Fibroblast of skin of scalp (primary cell): ENCODE measurements around the gene PDE6A.

ENCODE experiments used
- DNase-seq: peaks from one replicate; pipeline ENCODE4 v3.0.0-alpha.2; 2013

Gene PDE6A

GRCh38 chr5:149924486-149924885 is 20.1 kb downstream of the PDE6A start:
- DNase-seq: no peak

GRCh38 chr5:149922950-149923349 is 21.6 kb downstream of the PDE6A start:
- DNase-seq: no peak

DNA sequence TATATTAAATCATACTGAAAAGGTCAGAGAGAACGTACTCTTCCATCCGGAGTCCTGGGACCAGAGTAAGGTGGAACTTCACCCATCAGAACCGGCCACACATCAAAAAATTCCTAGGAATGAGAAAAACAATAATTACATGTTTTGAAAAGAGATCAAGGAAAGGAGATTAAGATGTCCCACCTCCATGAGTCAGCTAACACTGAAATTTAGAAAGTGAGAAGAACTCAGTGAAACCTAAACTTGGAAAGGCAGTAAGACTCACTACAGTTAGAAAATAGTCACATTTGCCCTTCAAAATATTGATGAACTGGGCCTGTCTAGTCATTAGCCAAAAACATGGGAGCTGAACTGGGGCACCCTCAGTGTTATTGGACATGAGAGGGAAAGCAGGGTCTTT is 23.0 kb downstream of the PDE6A start:
- no peak for DNase-seq

DNA sequence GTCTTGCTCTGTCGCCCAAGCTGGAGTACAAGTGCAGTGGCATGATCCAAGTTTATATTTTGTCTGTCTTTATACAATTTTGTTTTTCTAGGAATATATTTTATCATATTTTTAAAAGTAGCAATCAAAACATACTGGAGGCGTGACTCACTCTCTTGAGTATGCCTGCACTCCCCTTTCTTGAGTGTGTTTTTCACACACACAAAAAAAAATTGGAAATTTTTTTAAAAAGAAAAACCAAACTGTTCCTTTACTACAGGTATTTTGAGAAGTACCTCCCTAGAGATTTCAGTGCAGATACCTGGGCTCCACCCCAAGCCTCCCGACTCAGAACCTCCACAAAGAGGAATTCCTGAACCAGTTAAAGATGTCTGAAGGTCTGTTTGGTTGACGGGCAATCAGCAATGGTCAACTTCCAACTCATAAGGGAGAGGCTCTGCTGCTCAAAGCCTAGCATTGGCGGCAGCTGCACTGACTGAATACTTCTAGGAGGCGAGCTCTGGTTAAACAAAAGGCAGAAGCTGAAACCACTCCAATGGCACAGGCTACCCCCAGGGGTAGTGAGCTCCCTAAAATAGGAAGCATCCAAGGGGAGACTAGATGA is 27.4 kb downstream of the PDE6A start:
- peak; percentile 41 for DNase-seq

DNA sequence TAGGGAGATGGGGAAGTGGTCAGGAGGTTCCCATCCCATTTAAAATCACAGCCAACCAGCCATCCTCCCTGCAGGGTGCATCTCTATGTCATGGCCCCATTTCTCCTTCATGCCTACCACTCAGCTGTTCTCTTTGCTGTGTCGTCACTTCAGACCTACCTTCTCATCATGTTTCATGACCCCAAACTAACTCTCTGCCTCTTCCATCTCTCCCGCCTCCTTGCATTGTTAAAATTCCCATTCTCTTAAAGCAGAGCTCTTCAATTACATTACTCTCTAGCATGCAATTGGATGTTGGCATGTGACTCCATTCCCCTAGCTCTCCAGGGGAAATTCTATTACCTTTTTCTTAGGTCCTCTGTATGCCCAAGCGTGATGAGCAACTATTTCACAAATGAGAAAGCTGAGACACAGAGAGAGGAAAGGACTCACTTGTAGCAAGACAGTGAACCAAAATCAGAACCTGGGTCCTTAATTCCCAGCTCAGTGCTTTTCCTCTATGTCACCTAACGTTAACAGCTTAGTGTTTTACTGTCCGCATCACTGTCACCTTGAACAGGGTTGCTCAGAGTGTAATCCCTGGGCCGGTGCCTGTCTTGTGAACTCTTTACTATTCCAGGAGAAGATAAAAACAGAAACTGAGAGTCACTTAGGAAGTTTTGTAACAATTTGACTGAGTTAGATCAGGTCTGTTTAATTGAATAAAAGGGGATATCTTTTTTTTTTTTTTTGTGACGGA is 28.1 kb downstream of the PDE6A start:
- DNase-seq: peak; percentile 15

DNA sequence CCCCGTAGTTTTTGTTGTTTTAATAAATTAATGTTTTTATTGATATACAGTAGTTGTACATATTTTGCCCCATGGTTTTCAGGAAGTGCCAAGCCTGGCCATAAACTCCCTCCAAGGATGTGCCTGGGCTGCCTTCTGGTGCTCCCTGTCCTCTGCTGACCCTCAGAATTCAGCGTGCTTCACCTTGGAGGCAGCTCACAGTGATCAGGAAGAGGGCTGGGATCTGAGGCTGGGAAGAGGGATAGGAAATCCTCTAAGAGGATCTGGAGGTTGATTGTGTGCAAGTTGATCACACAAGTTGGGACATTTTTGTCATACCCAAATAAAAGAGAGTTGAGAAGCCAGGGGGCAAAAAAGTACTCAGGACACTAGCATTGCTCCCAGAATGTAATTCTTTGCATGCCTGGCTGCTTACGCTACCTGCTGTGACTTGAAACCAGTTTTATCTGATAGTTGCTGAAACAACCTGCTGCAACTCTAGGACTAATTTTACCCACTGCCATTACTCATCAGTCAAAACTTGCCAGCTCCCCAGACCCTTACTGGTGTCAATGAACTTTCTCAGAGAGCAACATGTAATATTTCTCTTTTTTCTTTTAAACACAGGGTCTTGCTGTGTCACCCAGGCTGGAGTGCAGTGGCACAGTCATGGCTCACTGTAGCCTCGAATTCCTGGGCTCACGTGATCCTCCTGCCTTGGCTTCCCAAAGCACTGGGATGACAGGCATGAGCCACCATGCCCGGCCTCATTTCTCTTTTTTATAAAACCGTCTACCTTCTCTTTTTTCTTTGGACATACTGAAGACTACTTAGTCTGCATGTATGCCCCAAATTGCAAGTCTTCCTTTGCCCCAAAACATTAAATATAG is 29.0 kb downstream of the PDE6A start:
- DNase-seq: peak; percentile 31

- no peak for DNase-seq
Observed at GRCh38 chr5:149913436-149914419, 30.9 kb downstream of the PDE6A start.

GRCh38 chr5:149912226-149912871 is 32.2 kb downstream of the PDE6A start:
- DNase-seq: no peak

GRCh38 chr5:149911031-149911430 is 33.6 kb downstream of the PDE6A start:
- no peak for DNase-seq

DNA sequence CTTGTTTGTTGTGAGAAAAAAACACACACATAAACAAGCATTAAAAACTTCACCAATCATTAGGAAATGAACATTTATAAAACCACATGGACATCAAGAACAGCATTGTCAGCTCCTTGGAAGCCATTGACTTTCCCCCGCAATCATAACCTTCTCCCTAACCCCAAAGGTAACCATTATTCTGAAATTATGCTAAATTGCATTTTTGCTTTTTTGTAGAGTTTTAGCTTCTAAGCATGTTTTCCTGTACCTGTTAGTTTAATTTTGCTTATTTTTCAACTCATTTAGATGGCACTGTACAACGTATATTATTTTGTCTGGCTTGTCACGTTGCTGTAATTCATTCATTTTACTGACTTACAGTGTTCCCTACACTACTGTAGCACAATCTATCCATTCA is 36.8 kb downstream of the PDE6A start:
- no peak for DNase-seq

DNA sequence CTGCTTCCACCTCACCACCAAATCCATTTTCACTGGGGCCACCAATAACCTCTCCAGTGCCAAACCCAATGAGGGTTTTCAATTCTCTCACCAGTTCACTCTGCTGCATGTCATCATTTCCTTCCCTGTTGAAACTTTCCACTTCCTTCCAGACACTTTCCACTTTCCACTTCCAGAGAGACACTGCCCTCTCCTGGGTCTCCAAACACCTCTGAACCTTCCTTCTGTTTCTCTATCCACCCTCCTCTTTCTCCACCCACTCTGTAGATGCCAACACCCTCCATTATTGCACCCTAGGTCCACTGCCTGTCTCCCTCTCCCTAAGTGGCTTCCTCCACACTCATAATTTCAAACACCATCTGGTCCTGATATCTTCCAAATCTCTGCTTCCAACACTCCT is 39.6 kb downstream of the PDE6A start:
- DNase-seq: no peak

- DNase-seq: no peak
Observed at GRCh38 chr5:149904293-149904886, 40.2 kb downstream of the PDE6A start.

DNA sequence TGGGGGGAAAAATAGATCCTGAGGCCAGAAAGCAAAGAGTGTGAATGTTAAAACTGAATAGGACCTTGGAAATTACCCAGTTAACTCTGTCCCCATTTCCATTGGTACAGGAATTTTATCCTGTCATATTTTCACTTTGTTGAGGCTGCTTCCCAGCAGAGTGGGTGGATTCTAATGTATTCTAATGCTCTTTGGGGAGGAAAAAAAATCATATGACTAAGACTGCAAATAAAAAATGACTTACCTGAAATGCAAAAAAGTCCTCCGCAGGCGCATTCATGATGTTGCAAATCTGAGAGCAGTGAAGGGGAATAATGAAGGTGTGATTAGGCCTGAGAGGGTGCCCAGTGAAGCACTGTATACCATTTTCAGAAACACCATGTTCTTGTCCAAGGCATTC is 41.2 kb downstream of the PDE6A start:
- no peak for DNase-seq

- no peak for DNase-seq
Observed at GRCh38 chr5:149902177-149902576, 42.4 kb downstream of the PDE6A start.

GRCh38 chr5:149901511-149901910 is 43.1 kb downstream of the PDE6A start:
- DNase-seq: no peak

- DNase-seq: no peak
Observed at GRCh38 chr5:149900390-149900789, 44.2 kb downstream of the PDE6A start.

DNA sequence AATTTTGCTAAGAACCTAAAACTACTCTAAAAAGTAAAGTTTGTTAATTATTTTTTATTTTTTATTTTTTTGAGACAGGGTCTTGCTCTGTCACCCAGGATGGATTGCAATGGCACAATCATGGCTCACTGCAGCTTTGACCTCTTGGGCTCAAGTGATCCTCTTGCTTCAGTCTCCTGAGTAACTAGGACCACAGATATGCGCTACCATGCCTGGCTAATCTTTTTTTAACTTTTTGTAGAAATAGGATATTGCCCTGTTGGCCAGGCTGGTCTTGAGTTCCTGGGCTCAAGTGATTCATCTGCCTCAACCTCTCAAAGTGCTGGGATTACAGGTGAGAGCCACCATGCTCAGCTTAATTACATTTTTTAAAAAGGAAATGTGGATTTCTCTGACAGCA is 45.8 kb downstream of the PDE6A start:
- DNase-seq: no peak

DNA sequence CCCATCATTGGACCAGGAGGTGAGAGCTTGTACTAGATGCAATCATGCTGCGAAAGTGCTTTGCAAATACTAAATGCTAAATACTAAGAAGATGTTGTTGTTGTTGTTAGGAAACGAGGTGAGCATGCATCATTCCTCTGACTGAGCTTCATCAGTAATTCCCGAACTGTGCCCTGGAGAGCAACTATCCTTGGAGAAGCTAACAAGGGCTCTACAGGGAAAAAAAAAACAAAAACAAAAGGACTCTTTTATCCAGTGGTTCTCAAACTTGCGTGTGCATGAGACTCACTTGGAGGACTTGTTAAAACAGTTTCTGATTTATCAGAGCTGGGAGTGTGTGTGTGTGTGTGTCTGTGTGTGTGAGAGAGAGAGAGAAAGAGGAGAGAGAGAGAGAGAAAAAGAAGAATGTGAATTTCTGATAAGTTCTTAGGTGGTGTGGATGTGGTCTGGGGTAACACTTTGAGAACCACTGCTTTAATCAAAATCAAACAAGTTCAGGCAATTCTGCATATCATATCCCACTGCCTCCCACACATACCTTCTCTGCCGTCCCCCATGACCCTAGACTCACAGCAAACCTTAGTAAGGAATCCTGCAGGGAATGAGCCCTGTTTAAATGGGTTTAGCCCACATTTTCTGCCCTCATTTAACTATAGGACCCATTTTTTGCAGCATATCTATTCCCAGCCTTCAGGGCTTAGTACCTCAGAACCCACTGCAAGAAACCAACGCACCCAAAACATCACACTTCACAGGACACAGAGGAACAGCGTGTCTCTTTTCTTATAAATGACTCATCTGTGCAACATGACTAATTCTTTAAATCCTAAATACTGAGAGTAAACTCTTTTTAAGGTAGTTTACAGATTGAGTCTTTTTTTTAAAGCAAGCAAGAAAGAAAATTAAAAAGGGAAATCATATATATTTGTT is 48.9 kb downstream of the PDE6A start:
- no peak for DNase-seq

- DNase-seq: no peak
Observed at GRCh38 chr5:149894237-149894636, 50.4 kb downstream of the PDE6A start.

DNA sequence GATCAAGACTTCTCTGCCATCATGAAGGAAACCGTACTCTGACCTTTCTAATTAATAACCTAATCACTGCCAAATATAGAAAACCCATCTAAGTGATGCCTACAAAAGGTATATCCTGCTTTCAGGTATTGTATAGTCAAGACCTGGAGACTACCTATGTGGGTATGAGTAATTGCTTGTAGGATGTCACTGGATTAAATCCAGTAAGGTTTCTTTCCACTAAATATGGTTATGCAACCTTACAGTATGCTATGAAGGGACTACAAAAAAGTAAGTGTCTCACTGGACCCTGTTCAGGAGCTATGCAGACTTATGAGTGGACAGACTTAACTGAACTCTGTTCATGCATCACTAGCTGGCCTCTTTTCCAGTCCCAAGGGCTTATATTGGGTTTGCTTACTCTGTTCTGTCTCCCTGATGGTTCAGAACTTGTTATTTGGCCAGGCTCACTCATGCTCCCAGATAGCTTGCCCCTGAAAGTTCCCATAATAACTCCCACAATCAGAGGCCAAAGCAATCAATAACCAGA is 51.1 kb downstream of the PDE6A start:
- no peak for DNase-seq
